ENCODE results near the gene OTOP3.

Gene OTOP3

GRCh38 chr17:74916851-74917199 lies 18.9 kb upstream of the OTOP3 start:
- DNase-seq (ENCODE audit: low read depth in 2 of 3, low spot score in 1 of 3) = no peak

DNA sequence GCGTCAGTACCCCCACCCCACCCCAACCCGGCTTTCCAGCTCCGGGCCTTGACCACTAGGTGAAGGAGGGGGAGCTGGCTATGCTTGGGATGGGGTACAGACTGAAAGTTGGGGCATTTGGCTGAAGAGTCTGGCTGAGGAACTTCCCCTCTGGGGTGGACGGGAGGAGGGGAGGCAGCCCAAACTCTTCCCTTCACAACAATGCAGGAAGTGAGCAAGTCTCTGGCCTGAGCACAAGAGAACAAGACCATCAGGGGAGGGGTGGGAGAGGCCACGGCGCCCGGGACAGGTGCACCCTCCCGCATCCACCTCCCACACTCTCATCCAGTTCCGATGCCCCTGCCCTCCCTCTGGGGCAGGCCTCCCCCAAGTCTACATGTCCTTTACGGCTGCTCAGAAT lies 18.3 kb upstream of the OTOP3 start:
- DNase-seq (ENCODE audit: low read depth in 2 of 3, low spot score in 1 of 3) = no peak

GRCh38 chr17:74918906-74919305 lies 16.8 kb upstream of the OTOP3 start:
- DNase-seq (ENCODE audit: low read depth in 2 of 3, low spot score in 1 of 3) = no peak

DNA sequence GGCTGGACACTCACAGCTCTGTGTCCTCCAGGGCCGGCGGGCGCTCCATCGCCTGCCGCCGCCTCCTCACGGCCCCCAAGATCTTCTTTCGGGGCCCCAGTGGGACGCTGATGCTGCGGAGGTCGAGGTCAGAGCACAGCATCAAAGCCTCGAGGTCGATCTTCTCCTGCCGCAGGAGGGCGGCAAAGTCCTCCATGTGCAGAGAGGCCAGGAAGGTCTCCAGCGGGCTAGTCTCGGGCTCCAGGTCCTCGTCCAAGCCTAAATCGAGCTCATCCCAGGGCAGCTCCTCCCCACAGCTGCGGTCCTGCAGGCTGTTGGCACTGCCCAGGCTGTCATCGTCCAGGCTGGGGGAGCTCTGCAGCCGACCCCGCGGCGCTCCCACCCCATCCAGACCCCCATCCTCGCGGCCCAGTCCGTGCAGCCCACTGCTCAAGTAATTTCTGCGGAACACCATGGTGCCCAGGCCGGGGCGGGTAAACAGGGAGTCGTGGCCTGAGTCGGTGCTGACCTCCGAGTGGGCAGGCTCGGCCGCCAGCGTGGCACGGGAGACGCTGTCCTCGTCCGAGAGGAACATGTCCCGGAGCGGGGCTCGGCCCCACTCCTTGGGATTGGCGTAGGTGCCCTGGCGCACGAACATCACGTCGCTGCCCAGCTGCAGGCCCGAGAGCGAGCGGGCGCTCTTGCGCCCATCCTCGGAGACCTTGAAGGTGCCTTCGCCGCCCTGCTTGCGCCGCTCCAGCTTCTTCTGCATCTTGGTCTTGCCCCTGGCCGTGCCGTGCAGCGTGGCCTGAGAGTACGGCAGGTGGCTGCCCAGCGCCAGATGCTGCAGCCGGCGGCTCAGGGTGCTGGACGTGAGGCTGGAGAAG lies 16.0 kb upstream of the OTOP3 start:
- no peak for DNase-seq (ENCODE audit: low read depth in 2 of 3, low spot score in 1 of 3)

- no peak for DNase-seq (ENCODE audit: low read depth in 2 of 3, low spot score in 1 of 3)
Measured at GRCh38 chr17:74920306-74920620, 15.4 kb upstream of the OTOP3 start.

GRCh38 chr17:74920642-74921025 lies 15.1 kb upstream of the OTOP3 start:
- DNase-seq (ENCODE audit: low read depth in 2 of 3, low spot score in 1 of 3) = no peak

GRCh38 chr17:74921026-74921681 lies 14.5 kb upstream of the OTOP3 start:
- no peak for DNase-seq (ENCODE audit: low read depth in 2 of 3, low spot score in 1 of 3)

- no peak for DNase-seq (ENCODE audit: low read depth in 2 of 3, low spot score in 1 of 3)
Measured at GRCh38 chr17:74921769-74922168, 13.9 kb upstream of the OTOP3 start.

DNA sequence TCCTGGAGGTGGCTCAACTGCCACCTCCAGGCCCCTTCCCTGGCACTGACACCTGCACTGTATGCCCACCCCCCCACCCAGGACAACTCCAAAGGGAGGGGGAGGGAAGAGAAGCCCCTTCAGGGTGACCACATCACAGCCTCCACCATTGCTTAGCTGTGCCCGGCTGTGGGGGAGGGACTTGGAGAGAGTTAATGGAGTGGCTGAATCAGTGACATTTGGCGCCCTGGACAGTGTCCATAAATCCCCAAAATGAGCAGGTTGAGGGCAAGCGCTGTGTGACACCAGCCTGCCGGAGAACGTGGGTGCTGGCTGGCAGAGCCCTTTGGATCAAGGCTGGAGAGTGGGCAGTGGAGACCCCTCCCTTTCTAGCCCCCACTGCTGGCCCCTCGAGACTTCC lies 13.5 kb upstream of the OTOP3 start:
- DNase-seq (ENCODE audit: low read depth in 2 of 3, low spot score in 1 of 3) = no peak

GRCh38 chr17:74922694-74923537 lies 12.8 kb upstream of the OTOP3 start, which contains the start of gene USH1G:
Gene USH1G (minus strand): TSS chr17:74923255. CDS start chr17:74923073, 182 bp downstream.
- no peak for DNase-seq (ENCODE audit: low read depth in 2 of 3, low spot score in 1 of 3)

GRCh38 chr17:74923538-74924249 lies 12.0 kb upstream of the OTOP3 start:
- DNase-seq (ENCODE audit: low read depth in 2 of 3, low spot score in 1 of 3) = peak; percentile 44 to 75 (median 68)

- no peak for DNase-seq (ENCODE audit: low read depth in 2 of 3, low spot score in 1 of 3)
Measured at GRCh38 chr17:74924250-74924948, 11.3 kb upstream of the OTOP3 start, which contains the start of gene OTOP2. Gene OTOP2 (plus strand): TSS chr17:74924273. CDS start chr17:74924633, 360 bp downstream.

- DNase-seq (ENCODE audit: low read depth in 2 of 3, low spot score in 1 of 3) = no peak
Measured at GRCh38 chr17:74925242-74925641, 10.5 kb upstream of the OTOP3 start.

DNA sequence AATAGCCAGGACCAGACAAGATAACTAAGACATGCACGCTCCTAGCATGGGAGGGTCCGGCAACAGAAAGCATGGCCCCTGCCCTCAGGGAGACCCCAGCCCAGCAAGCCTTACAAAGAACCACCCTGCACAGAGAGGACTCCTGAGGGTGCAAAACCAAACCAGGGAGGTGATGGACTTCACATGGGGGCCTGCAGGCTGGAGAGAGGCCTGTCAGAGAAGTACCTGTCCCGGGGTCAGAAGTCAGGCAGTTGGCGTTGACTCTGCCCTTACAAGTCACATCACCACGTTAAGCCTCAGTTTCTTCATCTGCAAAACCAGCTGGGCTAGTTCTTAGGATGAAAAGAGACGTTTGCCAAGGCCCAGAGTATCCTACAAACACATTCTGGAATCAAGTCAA lies 6.9 kb upstream of the OTOP3 start:
- DNase-seq (ENCODE audit: low read depth in 2 of 3, low spot score in 1 of 3) = no peak

GRCh38 chr17:74930535-74931036 lies 5.1 kb upstream of the OTOP3 start:
- no peak for DNase-seq (ENCODE audit: low read depth in 2 of 3, low spot score in 1 of 3)

GRCh38 chr17:74935048-74935447 lies 650 bp upstream of the OTOP3 start:
- DNase-seq (ENCODE audit: low read depth in 2 of 3, low spot score in 1 of 3) = no peak

DNA sequence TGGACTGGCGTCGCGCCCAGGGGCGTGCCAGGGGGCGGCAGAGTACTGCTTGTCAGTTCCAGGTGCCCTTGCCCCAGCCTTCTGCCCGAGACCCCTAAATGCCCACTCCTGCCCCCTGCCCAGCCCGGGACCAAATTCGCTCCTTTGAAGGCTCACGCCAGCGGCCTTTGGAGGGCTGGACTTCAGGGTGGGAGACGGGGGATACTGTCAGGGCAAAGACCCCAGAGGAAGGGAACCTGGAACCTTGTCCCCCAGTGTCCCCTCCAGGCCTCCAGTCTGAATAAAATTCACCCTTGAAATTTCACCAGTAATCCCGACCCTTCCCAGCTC lies 737 bp downstream of the OTOP3 start:
- no peak for DNase-seq (ENCODE audit: low read depth in 2 of 3, low spot score in 1 of 3)

DNA sequence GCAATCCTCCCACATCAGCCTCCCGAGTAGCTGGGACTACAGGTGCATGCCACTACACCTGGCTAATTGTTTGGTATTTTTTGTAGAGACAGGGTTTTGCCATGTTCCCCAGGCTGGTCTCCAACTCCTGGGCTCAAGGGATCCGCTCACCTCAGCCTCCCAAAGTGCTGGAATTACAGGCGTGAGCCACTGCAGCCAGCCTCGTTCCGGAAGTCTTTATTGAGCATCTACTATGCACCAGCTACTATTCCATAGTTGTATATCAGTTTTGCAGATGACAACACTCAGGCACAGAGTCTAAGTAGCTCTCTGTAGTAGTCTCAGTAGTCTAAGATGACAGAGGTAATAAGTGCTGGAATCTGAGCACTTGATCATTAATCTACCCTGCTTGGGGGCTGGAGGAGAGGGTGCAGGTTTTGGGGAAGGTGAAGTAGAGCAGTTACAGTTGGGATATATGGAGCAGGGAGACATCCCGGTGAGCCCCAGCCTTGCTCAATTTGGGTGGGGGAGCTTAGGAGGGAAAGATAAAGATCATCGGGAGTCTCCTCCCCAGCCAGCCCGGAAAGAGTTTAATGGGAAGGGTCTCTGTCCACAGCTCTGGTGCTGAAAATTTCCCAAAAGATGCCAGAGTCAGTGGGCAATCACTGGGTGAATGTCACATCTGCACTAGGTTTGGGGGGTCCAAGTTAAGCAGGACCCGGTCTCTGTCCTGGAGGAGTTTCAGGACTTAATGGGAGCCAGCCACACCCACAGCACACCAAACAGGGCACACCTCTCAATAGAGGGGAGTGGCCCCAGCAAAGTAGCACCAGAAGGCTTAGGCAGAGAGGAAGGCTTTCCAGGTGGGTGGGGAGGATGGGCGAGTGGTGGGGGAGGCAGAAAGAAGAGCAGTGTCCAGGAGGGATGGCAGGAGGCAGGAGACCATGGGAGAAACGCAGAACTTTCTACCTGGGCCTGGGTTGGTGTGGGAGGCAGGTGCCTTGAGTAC lies 1.7 kb downstream of the OTOP3 start:
- no peak for DNase-seq (ENCODE audit: low read depth in 2 of 3, low spot score in 1 of 3)

Measured in stimulated activated CD4-positive, alpha-beta T cell treated with anti-CD3 and anti-CD28 coated beads, Interleukin-12 subunit alpha, Interleukin-12 subunit beta, amount 100 ng/mL, for 48 hours (primary cell).